Measurements from ENCODE around the gene CTSZ.

The CTSZ gene

GRCh38 chr20:58959652-58960051 lies 47.4 kb downstream of the CTSZ start:
- H3K4me3 ChIP-seq (replicated peaks; ENCODE audit: insufficient read depth, low read length): no peak overlapping the region
- H3K27ac ChIP-seq (replicated peaks): no peak overlapping the region
- no peak for DNase-seq (ENCODE audit: low read depth in 1 of 2, low spot score in 1 of 2)
- no peaks in the 10 kb centered on the region for H3K27me3 ChIP-seq (ENCODE audit: insufficient read depth, poor library complexity, severe bottlenecking)
- no peak for TF ChIP-seq CTCF (IDR thresholded peaks at IDR 0.05; ENCODE audit: insufficient read depth, low read length)
- TF ChIP-seq, protein P1, sequence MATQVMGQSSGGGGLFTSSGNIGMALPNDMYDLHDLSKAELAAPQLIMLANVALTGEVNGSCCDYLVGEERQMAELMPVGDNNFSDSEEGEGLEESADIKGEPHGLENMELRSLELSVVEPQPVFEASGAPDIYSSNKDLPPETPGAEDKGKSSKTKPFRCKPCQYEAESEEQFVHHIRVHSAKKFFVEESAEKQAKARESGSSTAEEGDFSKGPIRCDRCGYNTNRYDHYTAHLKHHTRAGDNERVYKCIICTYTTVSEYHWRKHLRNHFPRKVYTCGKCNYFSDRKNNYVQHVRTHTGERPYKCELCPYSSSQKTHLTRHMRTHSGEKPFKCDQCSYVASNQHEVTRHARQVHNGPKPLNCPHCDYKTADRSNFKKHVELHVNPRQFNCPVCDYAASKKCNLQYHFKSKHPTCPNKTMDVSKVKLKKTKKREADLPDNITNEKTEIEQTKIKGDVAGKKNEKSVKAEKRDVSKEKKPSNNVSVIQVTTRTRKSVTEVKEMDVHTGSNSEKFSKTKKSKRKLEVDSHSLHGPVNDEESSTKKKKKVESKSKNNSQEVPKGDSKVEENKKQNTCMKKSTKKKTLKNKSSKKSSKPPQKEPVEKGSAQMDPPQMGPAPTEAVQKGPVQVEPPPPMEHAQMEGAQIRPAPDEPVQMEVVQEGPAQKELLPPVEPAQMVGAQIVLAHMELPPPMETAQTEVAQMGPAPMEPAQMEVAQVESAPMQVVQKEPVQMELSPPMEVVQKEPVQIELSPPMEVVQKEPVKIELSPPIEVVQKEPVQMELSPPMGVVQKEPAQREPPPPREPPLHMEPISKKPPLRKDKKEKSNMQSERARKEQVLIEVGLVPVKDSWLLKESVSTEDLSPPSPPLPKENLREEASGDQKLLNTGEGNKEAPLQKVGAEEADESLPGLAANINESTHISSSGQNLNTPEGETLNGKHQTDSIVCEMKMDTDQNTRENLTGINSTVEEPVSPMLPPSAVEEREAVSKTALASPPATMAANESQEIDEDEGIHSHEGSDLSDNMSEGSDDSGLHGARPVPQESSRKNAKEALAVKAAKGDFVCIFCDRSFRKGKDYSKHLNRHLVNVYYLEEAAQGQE (IDR thresholded peaks at IDR 0.05; ENCODE audit: insufficient replicate concordance, low read depth): no peak
- no peak for TF ChIP-seq GABPA (IDR thresholded peaks at IDR 0.05; ENCODE audit: low read depth)
- no peak for TF ChIP-seq POLR2AphosphoS5 (IDR thresholded peaks at IDR 0.05; ENCODE audit: low read depth)
- no peak for TF ChIP-seq SPI1 (IDR thresholded peaks at IDR 0.05; ENCODE audit: borderline replicate concordance, low read depth)

DNA sequence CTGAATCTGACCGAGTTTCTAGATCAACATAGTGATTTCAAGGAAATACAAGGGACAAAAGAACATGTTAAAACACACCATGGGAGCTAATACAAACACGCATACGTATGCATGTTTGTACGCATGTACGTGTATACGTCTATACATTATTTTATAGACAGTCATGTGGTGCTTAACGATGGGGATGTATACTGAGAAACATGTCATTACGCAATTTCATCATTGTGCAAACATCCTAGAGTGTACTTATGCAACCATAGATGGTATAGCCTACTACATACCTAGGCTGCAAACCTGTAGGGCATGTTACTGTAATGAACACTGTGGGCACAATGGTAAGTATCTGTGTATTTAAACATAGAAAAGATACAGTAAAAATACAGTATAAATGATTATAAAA lies 51.0 kb downstream of the CTSZ start:
- H3K27ac ChIP-seq (replicated peaks): peak overlapping the region; percentile 56
- DNase-seq (ENCODE audit: low read depth in 1 of 2, low spot score in 1 of 2): peak; percentile 75 to 97
- no peak overlapping the region; the same call in 1 of the 2 replicates for H3K4me3 ChIP-seq (replicated peaks; ENCODE audit: insufficient read depth, low read length)
- no peaks in the 10 kb centered on the region for H3K27me3 ChIP-seq (ENCODE audit: insufficient read depth, poor library complexity, severe bottlenecking)
- TF ChIP-seq CTCF (IDR thresholded peaks at IDR 0.05; ENCODE audit: insufficient read depth, low read length) (no peak), POLR2AphosphoS5 (IDR thresholded peaks at IDR 0.05; ENCODE audit: low read depth) (no peak; the same call in 1 of the 2 replicates), GABPA (IDR thresholded peaks at IDR 0.05; ENCODE audit: low read depth) (no peak), SPI1 (IDR thresholded peaks at IDR 0.05; ENCODE audit: borderline replicate concordance, low read depth) (no peak)
- TF ChIP-seq, protein P1 (IDR thresholded peaks at IDR 0.05; ENCODE audit: insufficient replicate concordance, low read depth): no peak

DNA sequence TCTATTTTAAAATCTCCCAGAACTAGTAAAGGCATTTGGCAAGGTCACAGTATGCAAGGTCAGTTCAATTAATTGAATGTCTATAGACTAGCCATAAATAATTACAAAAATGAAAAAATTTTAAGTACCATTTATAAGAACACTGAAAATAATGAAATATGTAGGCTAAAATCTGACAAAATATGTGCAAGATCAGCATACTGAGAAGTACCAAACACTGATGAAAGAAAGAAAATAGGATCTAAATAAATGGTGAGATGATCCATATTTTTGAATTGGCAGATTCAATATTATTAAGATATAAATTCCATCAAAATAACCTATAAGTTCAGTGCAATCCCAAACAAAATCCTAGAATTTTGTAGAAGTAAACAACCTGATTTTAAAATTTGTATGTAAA lies 54.0 kb downstream of the CTSZ start:
- H3K27me3 ChIP-seq (ENCODE audit: insufficient read depth, poor library complexity, severe bottlenecking): no peaks in the 10 kb centered on the region
- H3K27ac ChIP-seq (replicated peaks): no peak overlapping the region
- no peak for DNase-seq (ENCODE audit: low read depth in 1 of 2, low spot score in 1 of 2)
- TF ChIP-seq SPI1 (IDR thresholded peaks at IDR 0.05; ENCODE audit: borderline replicate concordance, low read depth) (no peak), POLR2AphosphoS5 (IDR thresholded peaks at IDR 0.05; ENCODE audit: low read depth) (no peak), CTCF (IDR thresholded peaks at IDR 0.05; ENCODE audit: insufficient read depth, low read length) (no peak), GABPA (IDR thresholded peaks at IDR 0.05; ENCODE audit: low read depth) (no peak)
- TF ChIP-seq, protein P1 (IDR thresholded peaks at IDR 0.05; ENCODE audit: insufficient replicate concordance, low read depth): no peak
- no peak overlapping the region for H3K4me3 ChIP-seq (replicated peaks; ENCODE audit: insufficient read depth, low read length)
